OCI-LY1 (cell line): ENCODE results near the gene LMX1A.

Experiments
- H2AFZ ChIP-seq: fragments of 200-600 bp; sonication (generic), shearing (Covaris generic); 2 replicates; pipeline ENCODE4 v1.6.0; 2014; ENCODE audit warnings: antibody characterized with exemption, mild to moderate bottlenecking, low read length
- H3F3A ChIP-seq: fragments of 200-600 bp; sonication (generic), shearing (Covaris generic); 2 replicates; pipeline ENCODE4 v1.6.0; 2014; ENCODE audit warnings: mild to moderate bottlenecking, antibody characterized with exemption, low read length, moderate library complexity; ENCODE audit not compliant: insufficient read depth
- H3K27ac ChIP-seq: fragments of 200-600 bp; sonication (generic); 2 replicates; pipeline ENCODE4 v1.5.1; 2014; ENCODE audit warnings: low read length, mixed run types, mild to moderate bottlenecking, low read depth; ENCODE audit not compliant: poor library complexity, severe bottlenecking
- H3K27me3 ChIP-seq: fragments of 200-600 bp; sonication (generic); 2 replicates; pipeline ENCODE4 v1.6.0; 2014; ENCODE audit warnings: antibody characterized with exemption, mild to moderate bottlenecking, low read length, moderate library complexity; ENCODE audit not compliant: insufficient read depth
- H3K36me3 ChIP-seq: fragments of 200-600 bp; sonication (generic); 2 replicates; pipeline ENCODE4 v1.6.1; 2014; ENCODE audit warnings: mild to moderate bottlenecking, antibody characterized with exemption, low read length, moderate library complexity, mixed read lengths; ENCODE audit not compliant: insufficient read depth
- H3K4me1 ChIP-seq: fragments of 200-600 bp; sonication (generic); 2 replicates; pipeline ENCODE4 v1.5.1; 2014; ENCODE audit warnings: mild to moderate bottlenecking, low read length, moderate library complexity; ENCODE audit not compliant: insufficient read depth, severe bottlenecking
- H3K4me2 ChIP-seq: fragments of 200-600 bp; sonication (generic), shearing (Covaris generic); 2 replicates; pipeline ENCODE4 v1.6.1; 2014; ENCODE audit warnings: low read length
- H3K4me3 ChIP-seq: fragments of 200-600 bp; sonication (generic); 2 replicates; pipeline ENCODE4 v1.5.1; 2014; ENCODE audit warnings: low read length, low read depth, mild to moderate bottlenecking, mixed read lengths; ENCODE audit not compliant: poor library complexity, severe bottlenecking
- H3K79me2 ChIP-seq: fragments of 200-600 bp; shearing (Covaris generic); 2 replicates; pipeline ENCODE4 v1.6.1; 2016; ENCODE audit warnings: mixed run types, low read length, mixed read lengths; ENCODE audit not compliant: insufficient read depth
- H3K9ac ChIP-seq: fragments of 200-600 bp; sonication (generic), shearing (Covaris generic); 2 replicates; pipeline ENCODE4 v1.6.1; 2014; ENCODE audit warnings: mild to moderate bottlenecking, low read length, mixed read lengths
- H3K9me2 ChIP-seq: fragments of 200-600 bp; sonication (generic), shearing (Covaris generic); 2 replicates; pipeline ENCODE4 v1.6.1; 2014; ENCODE audit warnings: low read depth, mild to moderate bottlenecking, low read length, mixed read lengths
- H3K9me3 ChIP-seq: fragments of 200-600 bp; shearing (Covaris generic); 2 replicates; pipeline ENCODE4 v1.6.1; 2014; ENCODE audit warnings: low read length, mixed read lengths
- H4K20me1 ChIP-seq: fragments of 200-600 bp; sonication (generic), shearing (Covaris generic); 2 replicates; pipeline ENCODE4 v1.6.0; 2016; ENCODE audit warnings: mild to moderate bottlenecking, low read length; ENCODE audit not compliant: insufficient read depth
- EZH2 ChIP-seq: fragments of 200-600 bp; sonication (generic), shearing (Covaris generic); IDR thresholded peaks from 2 replicates; pipeline ENCODE4 v1.8.0; 2017; ENCODE audit warnings: borderline replicate concordance, mixed run types, mild to moderate bottlenecking, antibody characterized with exemption, low read length, moderate library complexity, mixed read lengths
- TF ChIP-seq, protein P1 (sequence below): fragments of 200-600 bp; sonication (generic), shearing (Covaris generic); IDR thresholded peaks from 2 replicates; pipeline ENCODE4 v1.5.1; 2017; ENCODE audit warnings: mild to moderate bottlenecking, antibody characterized with exemption, low read length, moderate library complexity, mixed read lengths

The LMX1A gene

DNA sequence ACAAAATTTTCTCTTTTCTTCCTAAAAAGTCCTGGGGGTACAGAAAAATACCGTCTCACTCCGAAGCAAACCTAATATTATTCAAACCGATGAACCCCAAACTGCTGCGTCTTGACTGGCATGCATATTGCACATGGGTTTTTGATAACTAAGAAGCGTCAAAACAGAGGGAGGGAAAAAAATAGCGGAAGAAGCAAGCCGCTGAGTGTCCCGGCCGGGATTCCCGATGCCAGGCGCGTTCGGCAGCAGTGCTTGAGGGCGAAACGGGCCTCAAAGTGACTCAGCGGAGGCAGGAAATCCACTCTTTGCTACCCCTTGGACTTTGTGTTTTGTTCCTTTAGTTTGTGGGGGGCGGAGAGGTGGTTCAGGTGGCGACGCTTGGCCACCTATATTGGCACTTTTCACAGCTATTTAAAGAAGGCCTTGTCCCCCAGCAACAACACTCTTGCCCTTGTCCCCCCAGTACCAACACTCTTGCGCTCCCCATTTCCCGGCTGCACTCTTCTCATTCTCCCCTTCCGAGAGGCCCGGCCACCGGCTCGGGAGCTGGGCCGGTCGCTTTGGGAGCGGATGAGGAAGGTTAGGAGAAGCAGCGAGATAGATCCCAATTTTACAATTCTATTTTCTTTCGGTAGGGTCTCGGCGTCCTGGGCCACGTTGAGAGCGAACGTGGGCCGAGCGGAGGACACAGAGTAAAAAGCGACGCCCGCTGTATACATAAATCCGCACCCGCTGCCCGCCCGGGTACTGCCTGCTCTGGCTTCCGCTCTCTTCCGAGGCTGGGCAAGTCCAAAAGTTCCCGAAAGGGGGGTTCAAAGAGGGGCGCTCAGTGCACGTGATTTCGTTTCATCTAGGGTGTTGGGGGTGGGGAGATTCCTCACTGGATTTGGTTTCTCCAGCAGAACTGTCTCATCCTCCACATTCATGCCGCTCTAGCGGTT, 2.5 kb downstream of the LMX1A start:
- H3K27ac ChIP-seq = no peak overlapping the region
- H3K79me2 ChIP-seq = no peaks in the 10 kb centered on the region
- TF ChIP-seq EZH2 = no peak
- no peaks in the 10 kb centered on the region for H3K9me2 ChIP-seq
- peaks cover 10% of the 10 kb centered on the region; the same call in 1 of the 2 replicates for H3K27me3 ChIP-seq
- H4K20me1 ChIP-seq = no peaks in the 10 kb centered on the region
- H3K4me3 ChIP-seq = no peak overlapping the region
- no peak overlapping the region for H2AFZ ChIP-seq
- no peaks in the 10 kb centered on the region for H3K9me3 ChIP-seq
- no peaks in the 10 kb centered on the region for H3K4me1 ChIP-seq
- no peak overlapping the region for H3K9ac ChIP-seq
- no peaks in the 10 kb centered on the region for H3F3A ChIP-seq
- no peak overlapping the region for H3K4me2 ChIP-seq
- no peaks in the 10 kb centered on the region for H3K36me3 ChIP-seq

DNA sequence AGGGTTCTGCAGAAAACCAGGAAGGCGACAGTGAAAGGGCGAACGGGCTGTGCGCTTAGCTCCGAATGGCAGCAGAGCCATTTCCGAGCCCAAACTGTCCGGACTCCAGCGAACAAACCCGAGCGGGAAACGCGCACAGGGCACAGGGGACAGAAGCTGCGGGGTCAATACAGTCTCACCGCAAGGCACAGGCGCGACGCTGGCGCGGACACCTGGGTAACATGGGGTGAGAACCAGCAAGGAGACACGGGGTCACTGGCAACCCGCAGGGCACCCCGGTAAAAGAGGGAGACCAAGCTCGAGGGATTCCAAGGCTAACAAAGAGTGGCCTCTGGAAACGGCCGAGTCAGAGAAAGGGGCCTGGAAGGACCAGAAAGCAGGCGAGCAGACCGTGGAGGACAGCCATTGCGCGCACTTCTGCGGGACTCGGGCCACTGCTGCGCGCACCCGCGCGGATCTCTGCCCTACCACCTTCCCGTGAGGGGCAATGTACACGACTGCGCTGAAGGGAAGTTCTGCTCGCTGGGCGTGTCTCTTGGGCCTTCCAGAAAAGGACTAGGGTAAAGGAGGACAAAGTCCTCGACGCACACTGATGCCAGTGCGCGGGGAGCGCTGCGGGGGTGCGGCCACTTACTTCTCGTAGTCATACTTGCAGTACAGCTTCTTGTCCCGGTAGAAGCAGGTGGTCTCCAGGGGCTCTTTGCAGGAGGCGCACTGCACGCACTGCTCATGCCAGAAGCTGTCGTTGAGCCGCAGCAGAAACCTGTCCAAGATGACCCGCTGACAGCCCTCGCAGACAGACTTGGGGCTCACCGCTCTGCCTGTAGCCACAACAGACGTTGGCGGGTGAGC, 3.8 kb downstream of the LMX1A start:
- Histone ChIP-seq H3F3A (no peaks in the 10 kb centered on the region), H2AFZ (no peak overlapping the region), H3K4me2 (no peak overlapping the region), H3K9ac (no peak overlapping the region), H3K27ac (no peak overlapping the region), H3K9me2 (no peaks in the 10 kb centered on the region), H3K9me3 (no peaks in the 10 kb centered on the region), H3K79me2 (no peaks in the 10 kb centered on the region), H4K20me1 (no peaks in the 10 kb centered on the region), H3K27me3 (peaks cover 9% of the 10 kb centered on the region; the same call in 1 of the 2 replicates), H3K4me3 (no peak overlapping the region), H3K4me1 (no peaks in the 10 kb centered on the region), H3K36me3 (no peaks in the 10 kb centered on the region)
- TF ChIP-seq, protein P1, sequence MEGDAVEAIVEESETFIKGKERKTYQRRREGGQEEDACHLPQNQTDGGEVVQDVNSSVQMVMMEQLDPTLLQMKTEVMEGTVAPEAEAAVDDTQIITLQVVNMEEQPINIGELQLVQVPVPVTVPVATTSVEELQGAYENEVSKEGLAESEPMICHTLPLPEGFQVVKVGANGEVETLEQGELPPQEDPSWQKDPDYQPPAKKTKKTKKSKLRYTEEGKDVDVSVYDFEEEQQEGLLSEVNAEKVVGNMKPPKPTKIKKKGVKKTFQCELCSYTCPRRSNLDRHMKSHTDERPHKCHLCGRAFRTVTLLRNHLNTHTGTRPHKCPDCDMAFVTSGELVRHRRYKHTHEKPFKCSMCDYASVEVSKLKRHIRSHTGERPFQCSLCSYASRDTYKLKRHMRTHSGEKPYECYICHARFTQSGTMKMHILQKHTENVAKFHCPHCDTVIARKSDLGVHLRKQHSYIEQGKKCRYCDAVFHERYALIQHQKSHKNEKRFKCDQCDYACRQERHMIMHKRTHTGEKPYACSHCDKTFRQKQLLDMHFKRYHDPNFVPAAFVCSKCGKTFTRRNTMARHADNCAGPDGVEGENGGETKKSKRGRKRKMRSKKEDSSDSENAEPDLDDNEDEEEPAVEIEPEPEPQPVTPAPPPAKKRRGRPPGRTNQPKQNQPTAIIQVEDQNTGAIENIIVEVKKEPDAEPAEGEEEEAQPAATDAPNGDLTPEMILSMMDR = no peak
- TF ChIP-seq EZH2 = no peak

DNA sequence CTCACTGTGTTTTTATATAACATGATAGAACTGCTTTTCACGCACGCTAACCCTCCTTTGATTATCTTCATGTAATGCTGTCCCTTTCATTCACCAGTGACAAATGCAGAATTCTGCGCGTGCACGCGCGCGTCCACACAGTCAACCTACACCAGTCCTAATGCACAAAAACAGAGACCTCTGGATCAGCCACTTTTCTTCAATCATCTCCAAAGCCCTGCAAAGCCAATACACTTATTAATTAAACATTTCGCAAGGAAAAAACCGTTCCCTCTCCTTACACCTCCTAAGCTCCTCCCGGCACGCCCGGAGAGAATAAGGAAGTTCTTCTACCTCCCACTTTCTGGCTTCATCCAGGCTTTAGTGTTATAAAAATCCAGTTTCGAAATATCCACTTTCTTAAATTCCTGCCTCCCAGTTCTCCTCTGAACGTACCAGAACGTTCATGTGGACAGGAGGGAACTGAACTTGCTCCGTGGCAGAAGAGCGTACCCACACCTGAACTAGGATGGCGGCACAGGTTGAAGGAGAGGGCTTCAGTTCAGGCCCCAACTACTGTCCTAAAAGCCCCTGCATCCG, 4.6 kb downstream of the LMX1A start:
- H3K4me1 ChIP-seq = no peaks in the 10 kb centered on the region
- no peaks in the 10 kb centered on the region for H3K79me2 ChIP-seq
- H3K4me3 ChIP-seq = no peak overlapping the region
- no peak overlapping the region for H3K4me2 ChIP-seq
- no peak overlapping the region for H2AFZ ChIP-seq
- H3K27ac ChIP-seq = no peak overlapping the region
- H3K9me3 ChIP-seq = no peaks in the 10 kb centered on the region
- H3K9ac ChIP-seq = no peak overlapping the region
- no peaks in the 10 kb centered on the region for H3K9me2 ChIP-seq
- H4K20me1 ChIP-seq = no peaks in the 10 kb centered on the region
- TF ChIP-seq EZH2 = no peak
- H3F3A ChIP-seq = no peaks in the 10 kb centered on the region
- H3K27me3 ChIP-seq = 0 out of 2 replicates have a peak, but pooled peaks cover 5% of the 10 kb centered on the region
- no peaks in the 10 kb centered on the region for H3K36me3 ChIP-seq

DNA sequence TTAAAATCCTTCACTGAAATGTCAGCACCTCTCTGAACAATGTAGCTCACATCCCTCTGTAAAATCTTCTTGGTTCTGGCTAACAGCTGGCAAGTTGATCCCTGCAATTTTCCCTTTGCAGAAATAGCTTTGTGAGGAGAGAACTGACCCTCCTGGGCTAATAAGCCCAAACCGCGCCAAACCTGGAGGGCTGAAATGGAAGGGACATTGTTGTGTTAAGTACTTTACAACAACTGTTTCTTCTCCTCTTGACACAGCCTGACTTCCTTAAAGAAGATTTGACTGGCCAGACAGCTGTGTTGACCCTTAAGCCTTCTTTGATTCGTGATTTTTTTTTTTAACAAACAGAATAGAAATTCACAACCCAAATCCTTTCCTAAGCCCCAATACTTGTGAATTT, 5.7 kb downstream of the LMX1A start:
- H4K20me1 ChIP-seq = no peaks in the 10 kb centered on the region
- no peaks in the 10 kb centered on the region for H3K9me3 ChIP-seq
- no peak overlapping the region for H3K9ac ChIP-seq
- H3K79me2 ChIP-seq = no peaks in the 10 kb centered on the region
- H3K36me3 ChIP-seq = no peaks in the 10 kb centered on the region
- TF ChIP-seq, protein P1 = no peak
- TF ChIP-seq EZH2 = no peak
- no peak overlapping the region for H3K4me3 ChIP-seq
- H3K4me1 ChIP-seq = no peaks in the 10 kb centered on the region
- no peak overlapping the region for H2AFZ ChIP-seq
- H3K27me3 ChIP-seq = 0 out of 2 replicates have a peak, but pooled peaks cover 5% of the 10 kb centered on the region
- no peaks in the 10 kb centered on the region for H3F3A ChIP-seq
- no peak overlapping the region for H3K27ac ChIP-seq
- H3K4me2 ChIP-seq = no peak overlapping the region
- no peaks in the 10 kb centered on the region for H3K9me2 ChIP-seq
